ENCODE measurements around the gene RELCH.
A peak's percentile ranks its signal among the peaks of the same experiment; 100 is the strongest.

The RELCH gene

DNA sequence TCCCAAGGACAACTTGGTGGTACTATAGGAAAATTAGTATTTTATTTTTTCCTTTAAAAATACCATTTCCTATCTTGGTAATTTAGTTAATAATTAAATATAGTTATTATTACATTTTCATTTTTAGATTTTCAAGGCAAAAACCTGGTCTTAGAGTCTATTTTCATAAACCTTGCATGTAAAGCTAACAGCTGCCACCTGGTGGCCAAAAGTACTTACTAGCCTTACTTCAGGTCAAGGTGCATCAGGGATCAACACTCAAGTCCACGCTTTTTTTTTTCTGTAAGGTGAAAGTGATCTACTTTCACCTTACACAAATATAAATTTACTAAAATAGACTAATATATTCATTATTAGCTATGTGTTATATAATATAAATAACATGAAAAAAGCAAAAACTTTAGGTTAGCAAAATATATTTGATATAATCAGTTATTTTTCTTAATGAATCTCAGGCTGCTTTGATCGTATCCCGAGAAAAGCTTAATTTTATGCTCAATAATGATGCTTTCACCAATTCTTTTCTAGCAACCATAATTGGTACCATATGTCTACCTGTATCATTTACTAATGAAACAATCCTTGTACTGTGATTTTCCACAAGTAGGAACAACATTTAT lies 62.5 kb downstream of the RELCH start:
- DNase-seq (ENCODE audit: low spot score), result peak; percentile 62

DNA sequence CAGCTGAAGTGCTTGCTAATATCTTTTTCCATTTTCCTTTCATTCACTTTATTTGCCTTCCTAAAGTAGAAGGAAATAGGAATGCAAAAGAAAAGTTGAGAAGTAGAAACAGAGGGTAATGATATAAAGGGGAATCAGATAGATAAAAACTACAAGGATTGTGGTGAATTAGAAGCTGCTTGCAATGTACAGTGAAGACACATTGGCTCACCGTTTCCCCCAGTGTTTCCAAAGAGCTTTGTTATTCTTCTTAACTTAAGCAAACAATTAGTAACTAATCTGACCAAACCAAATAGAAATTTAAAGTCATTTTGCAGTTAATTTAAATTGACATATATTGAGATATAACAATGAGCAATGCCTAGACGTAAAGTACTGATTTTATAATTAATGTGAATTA lies 63.4 kb downstream of the RELCH start:
- DNase-seq (ENCODE audit: low spot score), result no peak

DNA sequence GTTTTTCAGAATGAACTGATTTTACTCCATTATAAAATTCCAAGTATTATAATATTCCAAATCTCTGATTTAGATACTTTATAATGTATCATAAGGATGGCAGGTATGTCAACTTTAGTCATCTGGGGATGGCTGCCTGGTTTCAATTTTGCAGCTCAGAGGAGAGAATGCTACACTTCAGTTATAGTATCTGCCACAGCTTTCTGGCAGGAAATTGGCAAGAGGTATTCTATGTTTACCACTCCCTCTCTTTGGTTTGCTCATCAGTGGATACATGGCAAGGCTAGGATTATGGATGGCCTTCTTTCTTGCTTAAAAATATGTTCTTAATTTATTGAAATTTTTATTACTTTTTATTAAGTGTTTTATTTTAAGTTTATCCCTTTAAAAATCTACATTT lies 71.0 kb downstream of the RELCH start:
- DNase-seq (ENCODE audit: low spot score), result no peak

DNA sequence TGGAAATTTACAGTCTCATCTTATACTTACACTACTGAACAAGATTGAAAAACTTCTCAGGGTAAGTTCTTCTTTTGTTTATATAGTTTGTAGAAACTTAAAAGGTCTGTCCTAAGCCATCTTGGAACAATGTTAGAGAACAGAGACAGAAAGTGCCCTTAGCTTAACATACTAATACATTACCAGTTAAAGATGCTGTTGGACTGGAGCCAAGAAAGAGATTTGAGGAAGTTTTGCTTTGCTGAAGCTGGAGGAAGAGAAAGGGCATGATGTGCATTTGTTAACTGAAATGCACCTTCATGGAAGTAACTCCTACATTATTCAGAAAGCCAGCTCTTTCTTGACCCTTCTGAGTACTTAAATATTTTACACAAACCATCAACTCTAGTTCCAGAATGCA lies 71.6 kb downstream of the RELCH start:
- DNase-seq (ENCODE audit: low spot score), result no peak

DNA sequence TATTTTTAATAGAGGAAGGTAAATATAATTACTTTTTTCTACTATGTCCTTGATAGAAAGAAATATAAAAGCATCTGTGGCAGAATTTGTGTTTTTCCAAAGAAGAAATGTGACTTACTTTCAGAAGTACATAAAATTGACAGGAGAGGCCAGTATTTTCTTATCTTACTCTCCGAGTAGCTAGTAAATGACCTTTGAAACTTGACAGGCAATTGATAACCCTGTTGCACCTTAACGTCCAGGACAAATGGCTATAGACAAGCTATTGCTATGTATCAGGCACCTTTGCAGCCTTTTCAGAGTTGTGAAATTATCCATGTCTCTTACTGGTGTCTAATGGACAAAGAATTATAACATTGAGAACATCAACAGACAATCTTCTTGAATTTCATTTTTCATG lies 75.0 kb downstream of the RELCH start:
- DNase-seq (ENCODE audit: low spot score), result no peak

DNA sequence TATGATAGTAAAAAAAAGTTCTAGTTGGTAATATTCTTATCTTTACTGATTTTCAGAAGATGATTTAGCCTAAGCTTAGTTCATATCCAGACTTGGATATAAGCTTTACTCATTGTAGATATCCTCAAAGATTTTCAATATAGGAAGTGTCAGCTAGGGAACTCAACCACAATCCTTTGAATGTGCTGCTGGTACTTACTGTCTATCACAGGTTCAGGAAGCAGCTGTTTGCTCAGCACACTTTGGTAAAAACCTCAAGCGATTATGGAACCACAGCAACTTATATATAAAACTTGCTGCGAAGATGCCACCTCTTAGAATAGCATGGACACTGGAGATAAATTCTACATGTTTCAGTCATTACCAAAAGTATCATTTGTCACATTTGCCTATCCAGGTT lies 77.9 kb downstream of the RELCH start:
- DNase-seq (ENCODE audit: low spot score), result no peak

DNA sequence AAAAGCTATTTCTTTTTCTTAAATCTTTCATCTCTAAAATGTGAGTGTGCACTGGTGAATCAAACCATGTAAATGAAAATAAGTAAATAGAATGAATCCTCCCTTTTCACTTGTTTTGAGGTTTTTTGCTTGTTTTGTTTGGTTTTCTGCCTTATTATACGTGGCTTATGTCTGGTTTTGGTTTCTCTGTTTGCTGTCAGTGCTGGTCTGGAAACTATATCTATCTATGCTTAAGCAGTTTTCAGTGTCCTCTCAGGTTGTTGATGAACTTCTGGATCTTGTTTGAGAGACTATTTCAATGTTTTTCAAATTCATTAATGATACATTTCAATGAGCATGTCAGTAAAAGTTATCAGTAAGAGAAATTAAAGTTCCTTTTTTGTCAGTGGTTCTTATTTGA lies 90.0 kb downstream of the RELCH start:
- no peak for DNase-seq (ENCODE audit: low spot score)

DNA sequence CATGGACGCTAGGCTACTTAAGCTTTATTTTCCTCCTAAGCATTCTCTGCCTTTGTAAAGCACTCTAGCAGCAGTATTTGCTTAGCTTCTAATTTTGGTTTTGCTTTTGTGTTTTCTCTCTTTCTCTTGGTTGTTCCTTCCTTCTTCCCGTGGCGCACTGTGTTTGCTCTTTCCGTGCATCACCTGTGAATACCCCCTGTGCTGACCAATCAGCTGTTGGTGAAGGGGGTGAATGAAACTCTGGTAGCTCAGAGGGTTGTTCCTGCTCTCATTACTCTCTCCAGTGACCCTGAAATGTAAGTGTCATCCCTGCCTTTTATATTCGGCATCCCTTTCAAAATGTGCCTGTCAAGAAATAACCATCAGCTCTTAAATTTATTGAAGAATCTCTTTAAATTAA lies 92.5 kb downstream of the RELCH start:
- no peak for DNase-seq (ENCODE audit: low spot score)

DNA sequence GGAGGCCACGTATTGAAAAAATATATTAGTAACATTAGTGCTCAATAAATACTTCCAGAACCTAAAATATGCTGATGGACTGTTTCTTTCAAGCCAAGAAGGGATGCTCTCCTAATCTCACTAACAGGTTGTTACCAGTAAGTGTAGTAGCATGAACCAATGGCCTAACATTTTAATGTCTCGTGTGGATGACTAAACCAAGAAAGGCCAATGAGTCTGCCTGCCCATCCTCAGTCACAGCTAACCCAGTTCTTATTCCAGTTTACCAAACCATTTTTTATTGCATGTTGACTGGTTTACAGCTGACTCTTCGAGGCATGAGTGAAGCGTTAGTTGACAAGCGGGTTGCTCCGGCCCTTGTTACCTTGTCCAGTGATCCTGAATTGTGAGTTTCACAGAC lies 93.0 kb downstream of the RELCH start:
- no peak for DNase-seq (ENCODE audit: low spot score)

DNA sequence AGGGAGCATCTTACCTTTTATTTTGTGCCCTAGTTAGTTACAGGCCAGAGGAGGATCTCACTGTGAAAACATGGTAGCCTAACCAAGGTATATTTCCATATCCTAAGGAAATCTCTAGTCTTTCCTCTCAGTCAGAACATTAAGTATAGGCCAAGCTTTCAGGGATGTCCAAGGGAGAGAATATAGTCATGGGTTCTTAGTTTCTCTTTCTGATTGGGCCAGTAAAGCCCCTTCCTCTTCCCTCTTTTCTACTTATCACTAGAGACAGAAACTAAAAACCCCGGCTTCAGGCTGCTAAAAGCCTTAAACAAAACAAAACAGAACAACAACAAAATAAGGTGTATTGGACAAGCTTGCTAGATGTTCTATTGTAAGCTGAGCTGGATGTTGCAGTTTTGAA lies 93.7 kb downstream of the RELCH start:
- DNase-seq (ENCODE audit: low spot score), result no peak

DNA sequence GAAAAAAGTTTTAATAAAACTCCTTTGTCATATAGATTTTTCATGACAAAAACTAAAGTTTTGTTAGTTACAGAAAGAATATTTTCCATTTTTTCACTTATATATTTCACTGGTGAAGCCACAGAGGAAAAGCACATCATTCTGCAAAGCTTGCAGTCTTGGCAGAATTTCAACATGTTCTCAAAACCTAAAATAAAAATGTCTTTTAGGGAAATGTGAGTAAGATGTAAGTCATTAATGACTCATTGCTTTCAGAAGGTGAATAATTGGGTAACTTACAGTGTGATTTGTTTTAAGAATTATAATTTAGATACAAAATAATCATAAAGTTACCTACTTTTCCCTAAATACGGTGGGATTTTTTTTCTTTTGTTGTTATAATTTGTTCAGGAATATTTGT lies 94.6 kb downstream of the RELCH start:
- peak; percentile 45 for DNase-seq (ENCODE audit: low spot score)

DNA sequence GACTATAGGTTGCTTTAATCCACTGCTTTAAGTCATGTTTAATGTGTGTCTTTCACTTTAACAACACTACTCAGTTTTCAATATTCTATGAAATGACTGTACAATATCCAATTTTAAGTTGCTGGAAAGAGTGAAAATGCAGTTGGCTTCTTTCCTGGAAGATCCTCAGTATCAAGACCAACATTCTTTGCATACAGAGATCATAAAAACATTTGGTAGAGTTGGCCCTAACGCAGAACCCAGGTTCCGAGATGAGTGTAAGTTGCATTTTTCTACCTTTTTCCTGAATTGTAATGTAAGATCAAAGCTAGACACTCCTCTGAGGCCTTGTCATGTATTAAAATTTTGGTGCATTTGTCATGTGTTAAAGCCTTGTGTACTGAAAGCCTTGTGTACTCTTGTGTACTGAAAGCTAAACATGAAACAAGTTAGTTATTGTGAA lies 95.2 kb downstream of the RELCH start:
- peak; percentile 42 for DNase-seq (ENCODE audit: low spot score)

DNA sequence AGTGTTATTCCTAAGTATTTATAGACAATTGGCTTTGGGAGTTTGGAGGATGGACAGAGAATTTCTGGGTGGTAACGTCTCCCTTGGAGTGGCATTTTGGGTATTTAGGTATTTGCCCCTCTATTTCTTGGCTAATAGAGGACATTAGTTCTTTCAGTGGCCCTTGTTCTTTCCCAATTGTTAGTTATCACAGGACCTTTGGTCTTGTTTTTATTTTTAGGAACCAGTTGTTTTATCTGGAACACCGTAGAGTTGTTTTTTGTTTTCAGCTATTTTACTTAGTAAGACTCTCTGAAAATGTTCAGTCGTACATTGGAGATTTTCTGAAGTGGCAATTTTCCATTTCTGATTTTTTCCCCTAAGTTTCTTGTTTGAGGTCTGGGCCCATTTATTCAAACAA lies 97.6 kb downstream of the RELCH start:
- no peak for DNase-seq (ENCODE audit: low spot score)

DNA sequence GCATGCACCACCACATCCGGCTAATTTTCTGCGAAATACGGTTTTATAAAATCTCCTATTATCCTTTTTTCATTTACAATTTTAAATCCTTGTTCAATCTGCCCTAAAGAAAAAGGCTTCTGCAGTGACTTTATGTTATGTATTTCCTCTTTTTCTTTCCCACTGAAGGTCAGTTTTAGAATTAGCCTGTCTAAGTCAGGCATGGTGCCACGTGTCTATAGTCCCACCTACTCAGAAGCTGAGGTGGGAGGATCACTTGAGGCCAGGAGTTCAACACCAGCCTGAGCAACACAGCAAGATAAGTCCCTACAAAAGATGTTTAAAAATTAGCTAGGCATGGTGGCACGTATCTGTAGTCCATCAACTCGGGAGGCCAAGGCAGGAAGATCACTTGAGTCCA lies 98.2 kb downstream of the RELCH start:
- no peak for DNase-seq (ENCODE audit: low spot score)

DNA sequence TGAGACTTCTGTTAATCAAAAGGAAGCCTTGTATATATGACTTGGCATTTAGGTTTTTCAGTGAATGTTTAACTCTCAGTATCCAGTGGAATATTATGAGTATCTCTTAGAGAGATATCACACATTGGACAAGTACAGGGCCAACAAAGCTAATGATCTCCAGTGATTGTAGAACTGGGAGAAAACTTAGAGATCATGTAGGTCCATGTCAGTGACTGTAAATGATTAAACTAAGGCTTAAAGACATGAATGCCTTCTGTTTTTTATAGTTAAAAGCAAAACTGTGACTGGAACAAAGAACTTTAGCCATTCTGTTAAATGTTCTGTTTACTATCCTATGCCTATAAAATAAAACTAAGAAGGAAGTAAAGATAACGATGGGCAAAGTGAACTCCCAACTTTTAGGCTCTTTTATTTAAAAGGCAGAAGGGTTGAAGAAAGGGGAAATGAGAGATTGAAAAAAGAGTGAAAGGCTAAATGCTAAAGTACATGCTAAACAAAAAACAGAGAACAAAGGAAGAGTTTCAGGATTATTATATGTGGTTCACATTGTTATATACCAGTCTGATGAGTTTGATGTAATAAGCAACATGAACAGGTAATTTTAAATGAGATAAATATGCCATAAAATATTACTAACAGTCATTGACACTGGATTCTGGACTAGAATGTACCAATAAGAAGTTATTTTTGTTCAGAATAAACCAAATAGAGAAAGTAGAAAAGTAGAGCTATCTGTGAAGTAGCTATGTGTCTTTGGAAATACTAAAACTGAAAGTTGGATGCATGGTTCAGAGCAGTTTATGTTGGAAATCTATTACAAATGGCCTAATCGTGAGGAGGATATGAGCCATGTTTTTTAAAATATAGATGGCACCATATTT lies 101.0 kb downstream of the RELCH start:
- no peak for DNase-seq (ENCODE audit: low spot score)

DNA sequence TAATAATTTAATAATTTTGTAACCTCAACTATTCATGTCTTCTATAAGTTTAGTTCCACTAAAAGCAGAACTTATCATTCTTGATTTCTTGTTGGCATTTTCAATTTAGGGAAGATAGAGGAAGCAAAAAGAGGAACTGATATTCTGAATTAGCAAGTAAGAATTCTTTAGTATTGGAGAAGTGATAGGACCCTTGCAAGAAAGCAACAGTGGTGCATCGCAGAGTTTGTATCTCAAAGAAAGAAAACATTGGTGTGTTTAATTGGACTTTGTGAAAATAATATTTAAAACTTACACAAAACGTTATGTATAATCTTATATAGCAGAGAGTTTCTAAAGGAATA lies 101.6 kb downstream of the RELCH start:
- DNase-seq (ENCODE audit: low spot score), result no peak

DNA sequence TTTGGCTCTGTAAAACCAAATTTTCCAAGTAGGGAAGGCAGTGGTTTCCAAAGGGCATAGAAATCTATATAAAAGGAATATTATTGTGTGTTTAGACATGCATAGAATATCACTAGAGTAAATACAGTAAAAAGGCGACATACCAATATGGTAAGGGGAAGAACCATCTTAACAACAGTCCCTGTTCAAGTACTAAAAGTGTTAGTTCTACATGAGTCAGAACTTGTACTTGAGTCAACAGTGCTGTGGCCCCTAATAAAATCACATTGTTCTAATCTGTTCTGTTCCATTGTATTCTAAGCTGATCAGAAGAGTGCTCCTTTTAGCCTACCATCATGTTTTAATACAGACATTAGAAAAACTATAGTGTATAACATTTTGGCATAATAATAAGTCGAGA lies 102.0 kb downstream of the RELCH start:
- peak; percentile 16 for DNase-seq (ENCODE audit: low spot score)

DNA sequence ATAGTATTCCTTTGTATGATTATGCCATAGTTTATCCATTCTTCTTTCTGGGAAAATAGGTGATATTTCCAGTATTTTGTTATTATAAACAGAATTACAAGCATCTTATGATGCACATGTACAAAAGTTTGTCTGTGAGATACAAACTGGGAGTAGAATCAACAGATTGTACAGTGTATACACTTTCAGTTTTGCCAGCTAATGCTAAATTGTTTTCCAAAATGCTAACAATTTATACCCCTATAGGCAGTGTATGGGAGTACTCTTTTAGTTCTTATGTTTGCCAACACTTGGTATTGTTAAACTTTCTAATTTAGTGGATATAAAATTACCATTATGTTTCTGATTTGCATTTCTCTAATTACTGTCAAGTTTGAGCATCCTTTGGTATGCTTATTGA lies 107.0 kb downstream of the RELCH start:
- DNase-seq (ENCODE audit: low spot score), result no peak

DNA sequence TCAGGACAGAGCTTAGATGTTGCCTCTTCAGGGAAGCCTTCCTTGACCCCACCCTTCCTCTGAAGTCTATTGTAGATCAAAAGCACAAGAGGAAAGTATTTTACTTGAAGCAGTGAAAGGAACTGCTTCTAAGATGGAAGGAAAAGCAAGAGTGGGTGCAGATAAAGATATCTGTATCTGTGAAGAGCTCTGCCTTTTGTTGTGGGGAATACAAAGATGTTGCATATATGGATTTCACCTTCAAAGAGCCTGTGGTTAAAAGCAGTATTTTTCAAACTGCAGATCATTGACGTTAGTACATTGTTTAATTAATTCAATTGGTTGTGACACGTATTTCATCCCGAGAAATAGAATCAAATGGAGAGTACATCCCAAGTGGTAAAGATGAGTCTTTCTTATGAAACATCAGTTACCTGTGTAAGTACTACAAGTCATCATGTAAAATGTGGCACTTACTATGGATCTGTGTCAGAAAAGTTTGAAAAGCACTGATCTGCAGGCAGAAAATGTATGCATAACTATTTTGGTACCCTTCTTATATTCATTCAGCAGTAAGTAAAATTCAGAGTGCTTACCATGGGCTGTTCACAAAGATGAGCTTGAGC lies 113.4 kb downstream of the RELCH start:
- no peak for DNase-seq (ENCODE audit: low spot score)

DNA sequence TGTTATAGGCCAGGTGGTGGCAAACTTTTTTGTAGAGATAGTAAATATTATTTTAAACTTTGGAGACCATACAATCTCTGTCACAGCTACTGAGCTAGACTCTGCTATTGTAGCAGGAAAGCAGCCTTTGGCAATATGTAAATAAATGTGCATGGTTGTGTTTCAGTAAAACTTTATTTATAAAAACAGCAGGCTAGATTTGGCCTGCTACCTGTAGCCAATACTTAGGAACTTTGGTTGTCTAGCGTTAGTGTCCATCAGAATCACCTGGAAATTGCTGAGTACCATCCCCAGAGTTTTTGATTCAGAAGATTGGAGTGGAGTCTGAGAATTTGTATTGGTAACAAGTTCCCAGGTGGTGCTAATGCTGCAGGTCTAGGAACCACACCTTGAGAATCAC lies 114.3 kb downstream of the RELCH start:
- DNase-seq (ENCODE audit: low spot score), result no peak

DNA sequence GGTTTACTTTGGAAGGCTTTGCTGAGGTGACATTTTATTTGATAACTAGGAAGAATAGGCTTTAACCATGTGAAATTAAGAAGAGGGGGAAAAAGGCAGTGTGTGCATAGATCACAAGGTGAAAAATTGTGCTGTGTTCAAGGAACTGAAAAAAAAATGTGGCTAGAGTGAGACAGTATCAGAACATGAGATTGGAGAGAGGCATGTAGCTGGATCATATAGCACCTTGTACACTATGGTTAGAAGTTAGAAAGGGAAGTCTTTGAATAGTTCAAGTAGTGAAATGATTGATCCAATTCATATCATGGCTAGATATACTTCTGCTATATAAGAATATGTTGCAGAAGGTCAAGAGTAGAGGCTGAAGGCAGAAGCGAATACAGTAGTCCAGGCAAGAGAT lies 125.8 kb downstream of the RELCH start:
- DNase-seq (ENCODE audit: low spot score), result no peak

DNA sequence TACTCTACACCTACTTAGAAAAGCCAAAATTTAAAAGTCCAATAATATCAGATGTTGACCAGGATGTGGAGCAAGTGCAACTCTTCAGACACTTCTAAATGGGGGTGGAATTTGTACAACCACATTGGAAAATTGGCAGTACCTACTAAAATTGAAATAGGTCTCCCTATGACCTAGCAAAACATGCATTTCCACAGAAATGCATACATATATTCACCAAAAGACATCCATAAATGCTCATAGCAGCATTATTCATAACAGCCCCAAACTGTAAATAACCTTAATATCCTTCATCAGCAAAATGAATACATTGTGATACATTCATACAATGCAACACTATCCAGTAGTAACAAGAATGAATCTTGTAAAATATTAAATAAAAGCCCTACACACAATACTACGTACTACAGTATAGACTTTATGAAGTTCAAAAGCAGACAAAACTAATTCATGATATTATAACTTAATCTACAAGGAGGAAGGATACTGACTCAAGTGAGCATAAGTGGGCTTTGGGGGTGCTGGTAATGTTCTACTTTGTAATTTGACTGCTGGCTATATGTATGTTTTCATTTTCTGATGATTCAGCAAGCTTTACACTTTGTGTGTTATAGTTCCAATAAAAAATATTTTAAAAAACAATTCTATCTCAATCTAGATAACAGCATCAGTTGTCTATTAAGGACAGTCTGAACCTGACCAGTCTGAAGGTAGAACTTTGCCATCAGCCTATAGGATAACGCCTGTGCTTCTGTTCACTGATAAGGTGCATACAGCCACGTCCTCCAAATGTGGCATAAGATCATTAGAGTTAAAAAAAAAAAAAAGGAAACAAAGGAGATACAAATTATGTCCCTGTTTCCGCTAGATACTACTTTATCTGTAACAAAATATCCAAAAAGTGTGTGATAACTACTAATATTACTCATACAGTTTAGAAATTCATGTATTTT lies 131.4 kb downstream of the RELCH start:
- no peak for DNase-seq (ENCODE audit: low spot score)

All from activated CD4-positive, alpha-beta T cell treated with anti-CD3 and anti-CD28 coated beads, Interleukin-2, Interleukin-4, amounts not matched to agents 100 ng/mL and 50 ng/mL, durations not matched to agents 16 hours and 8 hours (primary cell).